Fibroblast of pulmonary artery (primary cell): ENCODE data around the gene FZD8.

Experiments
- DNase-seq: peaks from one replicate; pipeline ENCODE4 v3.0.0-alpha.2; 2010; ENCODE audit warnings: low read depth
- H3K4me3 ChIP-seq: replicated peaks from 2 replicates; pipeline ENCODE4 v1.5.1; 2011; ENCODE audit warnings: low read depth, mild to moderate bottlenecking, control low read depth, low read length, moderate library complexity
- CTCF ChIP-seq: IDR thresholded peaks from 2 replicates; pipeline ENCODE4 v1.5.1; 2011; ENCODE audit warnings: mild to moderate bottlenecking, control low read depth, low read length, inconsistent platforms; ENCODE audit errors: missing control alignments

Gene FZD8

DNA sequence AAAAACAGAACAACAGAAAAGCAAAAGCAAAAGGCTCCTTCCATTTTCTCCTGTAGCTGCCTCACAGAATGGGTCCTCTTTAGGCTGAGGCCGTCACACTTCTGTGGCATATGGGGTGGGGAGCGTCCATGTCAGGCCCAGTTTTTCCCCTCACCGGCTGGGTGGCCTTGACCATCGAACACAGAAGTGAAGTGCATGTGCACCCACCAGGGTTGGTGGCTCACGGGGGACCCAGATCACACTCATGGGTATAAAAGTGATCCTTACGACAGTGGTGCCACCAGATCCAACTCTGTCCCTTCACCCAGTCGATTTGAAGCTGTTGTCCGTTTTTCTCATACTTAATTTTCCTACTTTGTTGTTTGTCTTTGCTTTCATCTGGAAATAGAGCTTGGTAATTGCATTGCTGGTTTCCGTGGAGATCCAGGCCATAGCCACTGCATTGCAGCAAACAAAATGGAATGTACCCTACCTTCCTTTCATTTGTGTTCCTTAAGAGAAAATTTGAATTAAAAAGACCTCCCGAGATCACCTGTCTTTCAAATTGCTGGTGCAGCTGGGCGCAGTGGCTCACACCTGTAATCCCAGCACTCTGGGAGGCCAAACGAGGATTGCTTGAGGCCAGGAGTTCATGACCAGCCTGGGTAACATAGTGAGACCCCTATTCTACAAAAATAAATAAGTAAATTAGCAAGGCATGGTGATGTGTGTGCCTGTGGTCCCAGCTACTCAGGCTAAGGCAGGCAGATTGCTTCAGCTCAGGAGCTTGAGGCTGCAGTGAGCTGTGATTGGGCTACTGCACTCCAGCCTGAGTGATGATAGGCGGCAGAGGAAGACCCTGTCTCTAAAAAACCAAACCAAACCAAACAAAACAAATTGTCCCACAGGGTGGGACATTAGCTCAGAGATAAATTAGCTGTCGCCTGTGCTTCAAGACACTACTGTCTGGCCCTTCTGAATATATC, 47.7 kb downstream of the FZD8 start:
- DNase-seq = no peak
- no peak overlapping the region for H3K4me3 ChIP-seq
- no peak for TF ChIP-seq CTCF

GRCh38 chr10:35592441-35592840, 49.7 kb downstream of the FZD8 start:
- no peak for TF ChIP-seq CTCF
- DNase-seq = no peak
- H3K4me3 ChIP-seq = no peak overlapping the region

- H3K4me3 ChIP-seq = no peak overlapping the region
- TF ChIP-seq CTCF = no peak
- no peak for DNase-seq
Measured at GRCh38 chr10:35588836-35589235, 53.3 kb downstream of the FZD8 start.
